HG03175 (cell line): ENCODE results near the gene SLC26A2.

Experiments
- ATAC-seq: cut with Tn5 transposase; IDR thresholded peaks from one replicate; pipeline ENCODE4 v1.9.1; 2021; ENCODE audit warnings: mild to moderate bottlenecking, moderate library complexity; ENCODE audit not compliant: unreplicated experiment

The SLC26A2 gene

GRCh38 chr5:149961186-149961685, 678 bp downstream of the SLC26A2 start:
- ATAC-seq = no peak

DNA sequence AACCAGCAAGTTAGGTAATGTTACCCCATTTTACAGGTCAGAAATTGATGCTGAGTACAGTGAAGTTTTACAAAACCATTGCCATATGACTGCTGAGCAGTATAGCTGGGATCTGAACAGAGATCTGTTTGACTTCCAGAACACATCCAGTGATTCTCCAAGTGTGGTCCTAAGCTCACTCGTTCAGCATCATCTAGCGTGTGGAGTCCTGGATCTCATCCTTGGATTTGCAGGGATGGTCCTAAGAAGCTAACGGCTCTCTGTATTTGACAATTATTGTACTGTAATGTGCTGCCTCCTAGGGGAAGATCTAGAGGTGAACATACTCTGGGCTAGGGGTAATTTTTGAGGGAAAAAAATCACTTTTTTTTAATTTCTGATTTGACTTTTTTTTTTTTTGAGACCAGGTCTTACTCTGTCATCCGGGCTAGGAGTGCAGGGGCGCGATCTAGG, 1.4 kb downstream of the SLC26A2 start:
- no peak for ATAC-seq

DNA sequence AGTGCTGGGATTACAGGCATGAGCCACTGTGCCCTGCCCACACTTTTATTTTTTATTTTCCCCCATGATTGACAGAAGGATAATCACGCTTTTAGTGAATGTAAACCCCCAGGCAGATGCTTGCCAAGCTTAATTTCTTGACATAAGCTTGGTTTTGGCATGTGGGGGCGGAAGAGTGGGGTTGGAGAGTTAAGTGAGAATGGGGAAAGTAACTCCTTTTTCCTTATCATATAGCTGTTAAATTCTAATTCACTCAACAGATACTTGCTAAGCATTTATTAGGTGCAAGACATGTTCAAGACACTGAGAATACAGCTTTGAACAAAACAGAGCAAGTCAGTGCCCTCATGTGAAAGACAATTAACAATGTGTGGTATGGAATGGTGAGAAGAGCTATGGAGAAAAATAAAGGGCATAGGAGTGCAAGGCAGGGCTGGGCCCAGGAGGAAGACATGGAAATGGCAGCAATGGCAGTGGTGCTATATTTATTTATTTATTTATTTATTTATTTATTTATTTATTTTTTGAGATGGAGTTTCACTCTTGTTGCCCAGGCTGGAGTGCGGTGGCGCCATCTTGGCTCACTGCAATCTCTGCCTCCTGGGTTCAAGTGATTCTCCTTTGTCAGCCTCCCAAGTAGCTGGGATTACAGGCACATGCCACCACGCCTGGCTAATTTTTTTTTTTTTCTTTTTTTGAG, 2.2 kb downstream of the SLC26A2 start:
- no peak for ATAC-seq

DNA sequence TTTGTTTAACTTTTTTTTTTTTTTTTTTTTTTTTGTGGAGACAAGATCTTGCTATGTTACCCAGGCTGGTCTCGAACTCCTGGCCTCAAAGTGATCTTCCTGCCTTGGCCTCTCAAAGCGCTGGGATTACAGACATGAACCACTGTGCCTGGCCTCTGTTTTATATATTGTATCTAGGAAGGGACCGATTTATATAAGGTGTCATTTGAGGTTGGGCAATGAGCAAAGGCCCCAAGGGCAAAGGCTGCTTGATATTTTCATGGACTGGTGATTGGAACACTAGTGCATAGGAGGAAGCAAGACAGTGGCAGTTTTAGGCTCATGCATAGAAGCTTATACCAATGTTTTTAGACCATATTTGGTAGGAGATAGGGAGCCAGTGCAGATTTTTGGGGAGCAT, 3.2 kb downstream of the SLC26A2 start:
- ATAC-seq = no peak

DNA sequence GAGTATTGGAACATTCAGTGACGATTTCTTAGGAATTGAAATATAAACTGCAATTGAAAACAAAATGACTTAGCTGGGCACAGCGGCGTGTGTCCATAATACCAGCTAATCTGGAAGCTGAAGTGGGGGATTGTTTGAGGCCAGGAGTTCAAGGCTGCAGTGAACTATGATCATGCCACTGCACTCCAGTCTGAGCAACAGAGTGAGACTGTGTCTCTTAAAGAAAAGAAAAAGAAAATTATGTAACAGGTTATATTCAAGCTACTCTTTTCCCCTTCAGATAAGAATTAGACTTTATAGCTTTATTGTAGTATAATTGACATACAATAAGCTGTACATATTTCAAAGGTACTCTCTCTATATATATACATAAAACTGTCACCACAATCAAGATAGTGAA, 6.4 kb downstream of the SLC26A2 start:
- no peak for ATAC-seq

DNA sequence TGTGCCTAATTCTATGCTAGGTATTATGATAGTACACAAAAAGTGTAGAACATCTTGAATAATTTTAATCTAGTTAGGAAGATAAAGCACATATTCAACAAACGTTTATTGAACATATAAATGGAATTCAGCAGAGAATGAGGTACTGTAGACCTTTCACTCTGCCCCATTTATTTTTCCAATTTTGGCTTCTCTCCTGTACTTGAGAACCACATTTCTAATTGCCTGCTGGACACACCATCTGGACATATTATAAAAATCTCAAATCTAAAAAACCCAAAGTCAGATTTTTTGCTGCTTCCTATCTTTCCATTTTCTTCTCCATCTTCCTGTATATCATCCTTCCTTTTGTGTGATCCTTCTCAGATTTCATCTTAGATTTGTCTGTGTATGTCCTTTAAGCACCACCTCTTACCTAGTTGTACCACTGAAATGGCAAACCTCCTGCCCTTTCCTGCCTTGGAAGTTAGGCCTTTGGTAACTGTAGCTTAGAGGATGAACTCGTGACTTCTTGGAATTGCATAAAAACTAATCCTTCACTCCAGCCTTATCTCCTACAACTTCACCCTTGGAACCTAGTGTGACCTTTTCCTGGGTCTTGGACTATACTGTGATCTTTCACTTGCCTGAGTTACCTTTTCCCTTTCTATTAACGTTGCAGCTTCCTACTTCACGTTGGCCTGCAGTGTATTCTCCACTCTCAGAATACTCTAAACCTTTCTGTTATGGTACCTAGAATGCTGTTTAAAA, 8.8 kb downstream of the SLC26A2 start:
- ATAC-seq = no peak

DNA sequence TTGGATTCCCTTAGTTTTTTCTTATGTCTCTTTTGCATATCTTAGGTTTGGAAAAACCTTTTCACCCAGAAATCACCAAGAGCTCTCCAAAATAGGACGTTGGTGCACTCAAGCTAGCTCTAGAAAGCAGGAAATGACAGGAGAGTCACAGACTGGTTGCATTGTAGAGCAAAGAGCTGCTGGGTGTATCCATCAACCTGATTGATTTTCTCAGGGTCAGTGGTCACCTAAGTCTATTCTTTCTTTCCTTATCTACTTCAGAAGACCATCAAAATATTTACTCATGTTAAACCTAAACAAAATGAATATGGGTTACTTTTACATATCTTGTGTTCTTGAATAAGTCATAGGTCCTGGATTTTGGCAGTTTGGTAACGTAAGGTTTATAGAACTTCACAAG, 14.9 kb downstream of the SLC26A2 start:
- no peak for ATAC-seq

DNA sequence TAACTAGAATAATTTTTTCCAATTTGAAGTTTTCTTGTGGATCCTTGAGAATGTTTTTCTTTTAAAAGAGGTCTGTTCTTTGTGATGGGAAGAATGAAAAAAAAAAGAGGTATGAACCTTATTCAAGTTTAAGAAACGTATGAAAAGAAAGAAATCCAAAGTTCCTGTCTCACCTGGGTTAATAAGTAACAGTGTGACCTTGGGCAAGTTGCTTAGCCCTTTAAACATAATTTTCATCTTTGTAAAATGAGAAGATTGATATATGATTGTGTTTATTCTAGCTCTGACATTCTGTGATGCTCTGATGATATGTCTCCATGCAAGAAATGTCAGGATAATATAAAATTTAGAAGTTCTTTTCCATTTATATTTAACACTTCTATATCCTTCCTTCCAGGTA, 19.3 kb downstream of the SLC26A2 start:
- ATAC-seq = no peak

DNA sequence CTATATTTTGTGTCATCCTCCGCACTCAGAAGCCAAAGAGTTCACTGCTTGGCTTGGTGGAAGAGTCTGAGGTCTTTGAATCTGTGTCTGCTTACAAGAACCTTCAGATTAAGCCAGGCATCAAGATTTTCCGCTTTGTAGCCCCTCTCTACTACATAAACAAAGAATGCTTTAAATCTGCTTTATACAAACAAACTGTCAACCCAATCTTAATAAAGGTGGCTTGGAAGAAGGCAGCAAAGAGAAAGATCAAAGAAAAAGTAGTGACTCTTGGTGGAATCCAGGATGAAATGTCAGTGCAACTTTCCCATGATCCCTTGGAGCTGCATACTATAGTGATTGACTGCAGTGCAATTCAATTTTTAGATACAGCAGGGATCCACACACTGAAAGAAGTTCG, 20.6 kb downstream of the SLC26A2 start:
- ATAC-seq = no peak

GRCh38 chr5:149982505-149982904, 21.9 kb downstream of the SLC26A2 start:
- no peak for ATAC-seq

GRCh38 chr5:149988126-149988525, 27.6 kb downstream of the SLC26A2 start:
- ATAC-seq = no peak

DNA sequence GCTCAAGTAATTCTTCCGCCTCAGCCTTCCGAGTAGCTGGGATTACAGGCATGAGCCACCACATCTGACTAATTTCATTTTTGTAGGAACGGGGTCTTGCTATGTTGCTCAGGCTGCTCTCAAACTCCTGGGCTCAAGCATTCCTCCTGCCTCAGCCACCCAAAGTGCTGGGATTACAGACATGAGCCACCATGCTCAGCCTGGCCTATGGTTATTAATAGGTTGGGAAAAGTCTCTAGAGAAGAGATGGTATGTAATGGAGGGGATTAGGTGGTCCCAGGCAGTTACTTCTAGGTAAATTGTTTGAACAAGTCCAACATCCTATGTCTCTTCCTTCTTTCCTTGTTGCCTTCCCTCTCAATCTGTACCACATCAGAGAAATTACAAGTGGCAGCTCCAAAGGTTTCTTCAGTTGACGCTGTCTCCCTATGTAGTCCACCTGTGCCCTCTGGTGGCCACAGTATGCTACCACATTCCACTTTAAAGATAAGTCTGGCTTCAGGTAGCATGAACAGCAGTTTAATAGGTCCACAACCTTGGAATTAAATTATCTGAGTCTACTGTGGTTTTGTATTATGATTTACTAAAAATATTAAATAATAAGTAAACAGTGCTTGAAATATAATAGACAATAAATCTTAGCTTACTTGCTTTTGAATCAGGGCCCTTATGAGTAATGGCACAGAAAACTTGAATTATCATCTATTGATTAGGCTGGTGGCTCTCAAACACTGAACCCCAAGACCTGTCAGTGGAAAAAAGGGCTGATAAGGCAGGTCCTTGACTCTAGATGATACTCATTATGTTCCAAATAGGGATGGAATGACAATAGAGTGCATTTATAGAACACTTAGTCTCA, 30.2 kb downstream of the SLC26A2 start:
- peak; percentile 81 for ATAC-seq

- ATAC-seq = no peak
Observed at GRCh38 chr5:149993471-149993870, 32.9 kb downstream of the SLC26A2 start.

DNA sequence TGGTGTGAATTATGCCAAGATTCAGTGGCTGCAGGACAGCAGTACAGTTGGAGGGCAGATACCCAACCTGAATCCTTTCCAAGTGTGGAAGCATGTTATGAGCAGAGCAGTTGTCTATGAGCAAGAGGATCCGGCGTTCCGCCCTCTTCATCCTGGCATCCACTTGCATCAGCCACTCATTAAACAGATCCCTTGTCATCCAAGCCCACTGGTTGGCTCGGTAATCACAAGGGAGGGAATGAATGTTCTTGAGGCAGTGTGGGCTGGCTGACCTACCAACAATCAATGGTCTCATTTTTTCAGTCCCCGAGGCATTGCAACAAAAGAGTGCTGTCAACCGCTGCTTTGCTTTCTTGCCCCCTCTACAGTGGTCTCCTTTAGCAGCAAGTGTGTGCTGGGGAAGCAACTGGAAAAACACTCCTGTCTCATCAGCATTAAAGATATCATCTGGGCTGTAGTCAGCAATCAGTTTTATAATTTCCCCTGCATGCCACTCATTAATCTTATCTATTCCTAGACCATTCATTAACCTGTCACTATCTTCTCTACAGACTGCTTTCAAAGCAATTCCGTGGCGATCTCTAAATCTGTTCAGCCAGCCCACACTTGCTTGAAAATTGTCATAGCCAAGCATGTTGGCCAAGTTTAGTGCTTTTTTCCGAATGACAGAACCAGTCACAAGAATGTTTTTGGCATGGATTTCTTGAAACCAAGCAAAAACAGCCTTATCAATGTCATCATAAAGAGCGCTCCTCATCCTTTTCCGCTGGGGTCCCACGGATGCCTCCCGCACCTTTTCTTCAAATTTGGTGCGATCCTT, 35.0 kb downstream of the SLC26A2 start:
- ATAC-seq = no peak

DNA sequence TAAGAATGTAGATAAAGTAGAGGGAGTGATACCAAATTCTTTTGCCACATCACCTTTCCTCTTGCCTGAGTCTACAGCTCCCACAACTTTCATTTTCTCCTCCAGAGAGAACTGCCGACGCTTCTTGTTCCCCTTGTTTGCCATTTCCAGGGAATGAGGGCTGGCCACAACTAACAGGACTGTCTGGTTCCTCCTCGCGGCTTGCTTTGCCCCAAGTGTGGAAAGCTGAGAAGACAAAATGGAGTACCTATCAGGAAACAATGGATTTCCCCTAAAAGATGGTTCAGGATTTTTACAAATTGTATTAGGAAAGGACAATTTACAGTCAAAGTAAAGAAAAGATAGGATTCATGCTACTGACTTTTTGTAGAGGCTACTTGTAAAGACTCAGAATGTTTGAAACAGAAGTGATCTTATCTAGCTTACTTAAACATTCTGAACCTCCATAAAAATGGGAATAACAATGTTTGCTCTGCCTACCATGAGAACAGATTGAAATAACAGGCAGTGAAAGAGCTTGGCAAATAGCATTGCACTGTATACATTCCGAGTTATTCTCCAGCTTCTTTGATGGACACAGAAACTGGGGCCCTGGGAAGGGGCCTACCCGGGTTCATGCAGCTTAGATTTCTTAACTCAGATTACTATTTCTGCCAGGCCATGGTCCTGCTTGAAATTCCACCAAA, 35.8 kb downstream of the SLC26A2 start:
- no peak for ATAC-seq

GRCh38 chr5:149998281-149998680, 37.7 kb downstream of the SLC26A2 start:
- no peak for ATAC-seq

GRCh38 chr5:149999359-149999758, 38.8 kb downstream of the SLC26A2 start:
- no peak for ATAC-seq

- no peak for ATAC-seq
Observed at GRCh38 chr5:149999866-150000255, 39.3 kb downstream of the SLC26A2 start.

GRCh38 chr5:150000256-150000989, 39.9 kb downstream of the SLC26A2 start, which contains the start of the genes HMGXB3 and TIGD6:
Gene HMGXB3, plus strand, starts transcription at chr5:150000739. Its CDS starts 4,114 bp downstream, at chr5:150004853.
Gene TIGD6, minus strand, starts transcription at chr5:150000654. Its CDS starts 4,306 bp downstream, at chr5:149996348.
- ATAC-seq = peak; percentile 87
